Astrocyte (in vitro differentiated cells and primary cell): ENCODE measurements around the gene SLC45A2. TPM values are rescaled to one million over a fixed set of nuclear protein-coding genes. Genes with fewer than 3 reads are reported as not detected.

Experiments
- DNase-seq: peaks from one replicate; pipeline ENCODE4 v3.0.0-alpha.2; 2010; ENCODE audit warnings: low read depth
- FAIRE-seq: peaks from 2 replicates; lab custom pipeline; 2011; peaks lifted over from hg19 to GRCh38; lab: Jason Lieb, UNC
- H2AFZ ChIP-seq: 2 replicates; pipeline ENCODE4 v1.6.0; 2012; ENCODE audit warnings: low read depth, low read length, inconsistent platforms
- H3K27ac ChIP-seq: 2 replicates; pipeline ENCODE4 v1.5.1; 2011; ENCODE audit warnings: low read depth, low read length, inconsistent platforms
- H3K27me3 ChIP-seq: 2 replicates; pipeline ENCODE4 v1.6.0; 2011; ENCODE audit warnings: low read length, inconsistent platforms; ENCODE audit not compliant: insufficient read depth
- H3K36me3 ChIP-seq: 2 replicates; pipeline ENCODE4 v1.5.1; 2011; ENCODE audit warnings: low read length, inconsistent platforms; ENCODE audit not compliant: insufficient read depth
- H3K4me1 ChIP-seq: 2 replicates; pipeline ENCODE4 v1.5.1; 2011; ENCODE audit warnings: low read length, inconsistent platforms; ENCODE audit not compliant: insufficient read depth
- H3K4me2 ChIP-seq: 2 replicates; pipeline ENCODE4 v1.6.0; 2012; ENCODE audit warnings: low read length, inconsistent platforms
- H3K4me3 ChIP-seq: 2 replicates; pipeline ENCODE4 v1.5.1; 2011; ENCODE audit warnings: low read depth, mild to moderate bottlenecking, low read length, inconsistent platforms; ENCODE audit not compliant: insufficient read depth
- H3K79me2 ChIP-seq: 2 replicates; pipeline ENCODE4 v1.6.0; 2012; ENCODE audit warnings: mild to moderate bottlenecking, low read length, inconsistent platforms; ENCODE audit not compliant: insufficient read depth
- H3K9ac ChIP-seq: 2 replicates; pipeline ENCODE4 v1.6.0; 2012; ENCODE audit warnings: mild to moderate bottlenecking, low read length, inconsistent platforms
- H3K9me3 ChIP-seq: 2 replicates; pipeline ENCODE4 v1.5.1; 2012; ENCODE audit warnings: low read depth, mild to moderate bottlenecking, low read length, inconsistent platforms; ENCODE audit not compliant: insufficient read depth
- H4K20me1 ChIP-seq: 2 replicates; pipeline ENCODE4 v1.6.0; 2012; ENCODE audit warnings: low read length, inconsistent platforms; ENCODE audit not compliant: insufficient read depth
- H3K27ac Mint-ChIP-seq: one replicate; pipeline ENCODE4 v1.8.0; 2021; ENCODE audit warnings: mild to moderate bottlenecking, mixed read lengths; ENCODE audit not compliant: unreplicated experiment
- H3K27me3 Mint-ChIP-seq: one replicate; pipeline ENCODE4 v1.8.0; 2021; ENCODE audit warnings: low read depth, mixed read lengths; ENCODE audit not compliant: unreplicated experiment
- H3K36me3 Mint-ChIP-seq: one replicate; pipeline ENCODE4 v1.8.0; 2021; ENCODE audit warnings: low read depth, mixed read lengths; ENCODE audit not compliant: unreplicated experiment
- H3K4me1 Mint-ChIP-seq: one replicate; pipeline ENCODE4 v1.8.0; 2021; ENCODE audit warnings: low read depth, mixed read lengths; ENCODE audit not compliant: unreplicated experiment
- H3K4me3 Mint-ChIP-seq: one replicate; pipeline ENCODE4 v1.8.0; 2021; ENCODE audit warnings: mild to moderate bottlenecking, moderate library complexity, mixed read lengths; ENCODE audit not compliant: unreplicated experiment
- H3K9me3 Mint-ChIP-seq: one replicate; pipeline ENCODE4 v1.8.0; 2021; ENCODE audit warnings: mild to moderate bottlenecking, mixed read lengths; ENCODE audit not compliant: unreplicated experiment
- CTCF ChIP-seq: IDR thresholded peaks from 2 replicates; pipeline ENCODE4 v1.5.1; 2011; ENCODE audit warnings: low read depth, mild to moderate bottlenecking, inconsistent platforms, low read length, moderate library complexity; ENCODE audit not compliant: insufficient read depth
- EZH2 ChIP-seq: IDR thresholded peaks from 2 replicates; pipeline ENCODE4 v1.6.1; 2012; ENCODE audit warnings: mild to moderate bottlenecking, low read length, inconsistent platforms; ENCODE audit not compliant: insufficient read depth
- total RNA-seq: library from RNA; stranded (reverse); gene quantifications from 2 replicates; pipeline ENCODE4 v1.2.1, GENCODE V29; 2021

Gene SLC45A2
- total RNA-seq, 1 donor from 2014 or later = 0.98 TPM

GRCh38 chr5:33976307-33976706 is 8.2 kb downstream of the SLC45A2 start:
- Histone ChIP-seq H4K20me1 (no peaks in the 10 kb centered on the region), H3K27ac (no peak overlapping the region), H3K27me3 (no peaks in the 10 kb centered on the region), H3K9me3 (no peaks in the 10 kb centered on the region), H2AFZ (no peak overlapping the region), H3K4me3 (no peak overlapping the region), H3K36me3 (no peaks in the 10 kb centered on the region), H3K9ac (no peak overlapping the region), H3K79me2 (no peaks in the 10 kb centered on the region), H3K4me2 (no peak overlapping the region), H3K4me1 (no peaks in the 10 kb centered on the region)
- no peaks in the 10 kb centered on the region for H3K9me3 Mint-ChIP-seq
- no peak overlapping the region for H3K4me3 Mint-ChIP-seq
- H3K36me3 Mint-ChIP-seq = peaks cover 1% of the 10 kb centered on the region
- FAIRE-seq (no peak), DNase-seq (no peak)
- peaks cover 1% of the 10 kb centered on the region for H3K4me1 Mint-ChIP-seq
- TF ChIP-seq CTCF = no peak
- TF ChIP-seq EZH2 = no peak
- peaks cover 8% of the 10 kb centered on the region for H3K27me3 Mint-ChIP-seq
- H3K27ac Mint-ChIP-seq = no peak overlapping the region

GRCh38 chr5:33975852-33976251 is 8.6 kb downstream of the SLC45A2 start:
- Mint-ChIP-seq H3K4me3 (no peak overlapping the region), H3K9me3 (no peaks in the 10 kb centered on the region), H3K27me3 (peaks cover 8% of the 10 kb centered on the region), H3K36me3 (peaks cover 1% of the 10 kb centered on the region), H3K4me1 (no peaks in the 10 kb centered on the region), H3K27ac (no peak overlapping the region)
- H3K4me2 ChIP-seq = no peak overlapping the region
- H3K9ac ChIP-seq = no peak overlapping the region
- TF ChIP-seq CTCF (no peak), EZH2 (no peak)
- H3K4me3 ChIP-seq = no peak overlapping the region
- no peak overlapping the region for H2AFZ ChIP-seq
- no peaks in the 10 kb centered on the region for H3K36me3 ChIP-seq
- no peaks in the 10 kb centered on the region for H3K27me3 ChIP-seq
- no peak overlapping the region for H3K27ac ChIP-seq
- no peaks in the 10 kb centered on the region for H4K20me1 ChIP-seq
- no peaks in the 10 kb centered on the region for H3K4me1 ChIP-seq
- no peaks in the 10 kb centered on the region for H3K9me3 ChIP-seq
- no peaks in the 10 kb centered on the region for H3K79me2 ChIP-seq
- peak; percentile 18 for DNase-seq
- no peak for FAIRE-seq

GRCh38 chr5:33973271-33973670 is 11.2 kb downstream of the SLC45A2 start:
- no peaks in the 10 kb centered on the region for H3K27me3 ChIP-seq
- H3K36me3 ChIP-seq = no peaks in the 10 kb centered on the region
- TF ChIP-seq CTCF = no peak
- TF ChIP-seq EZH2 = no peak
- Mint-ChIP-seq H3K36me3 (peaks cover 1% of the 10 kb centered on the region), H3K9me3 (no peaks in the 10 kb centered on the region), H3K4me3 (no peak overlapping the region), H3K27ac (no peak overlapping the region), H3K4me1 (no peaks in the 10 kb centered on the region), H3K27me3 (peaks cover 8% of the 10 kb centered on the region)
- FAIRE-seq (no peak), DNase-seq (no peak)
- H3K4me3 ChIP-seq = no peak overlapping the region
- H3K27ac ChIP-seq = no peak overlapping the region
- no peak overlapping the region for H2AFZ ChIP-seq
- no peaks in the 10 kb centered on the region for H3K9me3 ChIP-seq
- H4K20me1 ChIP-seq = no peaks in the 10 kb centered on the region
- H3K4me2 ChIP-seq = no peak overlapping the region
- no peaks in the 10 kb centered on the region for H3K4me1 ChIP-seq
- H3K79me2 ChIP-seq = no peaks in the 10 kb centered on the region
- no peak overlapping the region for H3K9ac ChIP-seq
